GM23338 (cell line): ENCODE measurements around the gene SCGB3A1. TPM values are rescaled to one million over a fixed set of nuclear protein-coding genes. Genes with fewer than 3 reads are reported as not detected.

ENCODE experiments used
- ATAC-seq: fragments of 200-7000 bp; cut with Tn5 transposase; 3 replicates; pipeline ENCODE4 v1.9.1; 2020
- DNase-seq: peaks from one replicate; pipeline ENCODE4 v3.0.0-alpha.2; 2015; ENCODE audit warnings: low spot score
- H2AFZ ChIP-seq: fragments of 200-600 bp; sonication (generic); 2 replicates; pipeline ENCODE4 v1.8.0; 2016; ENCODE audit warnings: antibody characterized with exemption, mild to moderate bottlenecking, moderate library complexity
- H3F3A ChIP-seq: fragments of 200-600 bp; sonication (generic); replicated peaks from 2 replicates; pipeline ENCODE4 v1.8.0; 2017; ENCODE audit warnings: antibody characterized with exemption, mixed run types, low read depth
- H3K27ac ChIP-seq: fragments of 200-600 bp; sonication (generic); 2 replicates; pipeline ENCODE4 v1.6.1; 2016; ENCODE audit warnings: low read depth
- H3K27me3 ChIP-seq: fragments of 200-600 bp; sonication (generic); 2 replicates; pipeline ENCODE4 v1.8.0; 2016; ENCODE audit warnings: mild to moderate bottlenecking, mixed run types, moderate library complexity; ENCODE audit not compliant: insufficient read depth
- H3K36me3 ChIP-seq: fragments of 200-600 bp; sonication (generic); 2 replicates; pipeline ENCODE4 v1.8.0; 2016; ENCODE audit warnings: mild to moderate bottlenecking; ENCODE audit not compliant: insufficient read depth
- H3K4me1 ChIP-seq: fragments of 200-600 bp; sonication (generic); 2 replicates; pipeline ENCODE4 v1.8.0; 2016; ENCODE audit warnings: mild to moderate bottlenecking, moderate library complexity; ENCODE audit not compliant: insufficient read depth
- H3K4me2 ChIP-seq: fragments of 200-600 bp; sonication (generic); 2 replicates; pipeline ENCODE4 v1.7.1; 2017; ENCODE audit warnings: mixed run types
- H3K4me3 ChIP-seq: fragments of 200-600 bp; sonication (generic); 2 replicates; pipeline ENCODE4 v1.6.1; 2016; ENCODE audit warnings: mixed run types
- H3K79me2 ChIP-seq: fragments of 200-600 bp; sonication (generic); replicated peaks from 2 replicates; pipeline ENCODE4 v1.8.0; 2017; ENCODE audit warnings: mild to moderate bottlenecking; ENCODE audit not compliant: insufficient read depth
- H3K9me2 ChIP-seq: fragments of 200-600 bp; sonication (generic); 2 replicates; pipeline ENCODE4 v1.8.0; 2017; ENCODE audit not compliant: insufficient read depth
- H4K20me1 ChIP-seq: fragments of 200-600 bp; sonication (generic); replicated peaks from 2 replicates; pipeline ENCODE4 v1.8.0; 2017; ENCODE audit warnings: mild to moderate bottlenecking; ENCODE audit not compliant: insufficient read depth
- H3K27ac Mint-ChIP-seq: 2 replicates; pipeline ENCODE4 v1.8.0; 2020; ENCODE audit warnings: inconsistent platforms, mild to moderate bottlenecking, moderate library complexity, mixed read lengths
- H3K27me3 Mint-ChIP-seq: 3 replicates; pipeline ENCODE4 v1.8.0; 2022; ENCODE audit warnings: low read depth, mild to moderate bottlenecking, moderate library complexity, mixed read lengths, inconsistent platforms; ENCODE audit not compliant: insufficient read depth, poor library complexity
- H3K36me3 Mint-ChIP-seq: 3 replicates; pipeline ENCODE4 v1.8.0; 2021; ENCODE audit warnings: low read depth, mild to moderate bottlenecking, inconsistent platforms, moderate library complexity, mixed read lengths
- H3K4me1 Mint-ChIP-seq: 3 replicates; pipeline ENCODE4 v1.8.0; 2020; ENCODE audit warnings: mild to moderate bottlenecking, inconsistent platforms, mixed read lengths
- H3K4me3 Mint-ChIP-seq: 3 replicates; pipeline ENCODE4 v1.8.0; 2021; ENCODE audit warnings: moderate library complexity, mild to moderate bottlenecking, inconsistent platforms, mixed read lengths
- H3K9me3 Mint-ChIP-seq: 3 replicates; pipeline ENCODE4 v1.8.0; 2020; ENCODE audit warnings: moderate library complexity, mild to moderate bottlenecking, inconsistent platforms, mixed read lengths
- CTCF ChIP-seq, 2 experiments: fragments of 200-600 bp in 1 of 2; sonication (generic) in 1 of 2; conservative IDR thresholded peaks; 2 replicates each; pipeline versions ENCODE4 v1.5.1 to v1.6.1; 2016 to 2017; ENCODE audit warnings: antibody characterized with exemption in 2 of 2, low read depth in 2 of 2, mild to moderate bottlenecking in 2 of 2, moderate library complexity in 1 of 2
- EZH2 ChIP-seq: fragments of 200-600 bp; sonication (generic); IDR thresholded peaks from one replicate; pipeline ENCODE4 v1.8.0; 2017; ENCODE audit warnings: antibody characterized with exemption, mild to moderate bottlenecking, low read depth; ENCODE audit not compliant: unreplicated experiment
- POLR2AphosphoS5 ChIP-seq: IDR thresholded peaks from 2 replicates; pipeline ENCODE4 v1.6.1; 2016; ENCODE audit warnings: antibody characterized with exemption, low read depth
- ZNF462 ChIP-seq: fragments of 250-450 bp; sonication (Bioruptor Pico); IDR thresholded peaks from 2 replicates; pipeline ENCODE4 v1.5.0; 2020; ENCODE audit warnings: mild to moderate bottlenecking, moderate library complexity
- polyA plus RNA-seq: library from polyadenylated mRNA; unstranded; fragments of >200 nt; fragmentation: Nextera tagmentation; extraction: Ambion mirVana; gene quantifications from 2 replicates; pipeline ENCODE4 v1.2.1, GENCODE V29; 2016
- total RNA-seq: library from RNA; depleted of rRNA; stranded (reverse); fragments of >200 nt; shearing (Covaris generic); gene quantifications from 2 replicates; pipeline ENCODE4 v1.2.3, GENCODE V29; 2014

The SCGB3A1 gene
- total and polyA plus RNA-seq, 2 experiments from 2014 or later = not detected

- TF ChIP-seq POLR2AphosphoS5 = no peak
- H3K36me3 ChIP-seq = no peaks in the 10 kb centered on the region
- H3K4me3 Mint-ChIP-seq = peak overlapping the region; percentile 57
- H3K4me3 ChIP-seq = peak overlapping the region; percentile 71
- peak overlapping the region; percentile 87; the same call in 1 of the 2 replicates for H2AFZ ChIP-seq
- H3K36me3 Mint-ChIP-seq = peaks cover 3% of the 10 kb centered on the region; the same call in 1 of the 3 replicates
- no peaks in the 10 kb centered on the region for H4K20me1 ChIP-seq
- H3K4me1 ChIP-seq = no peaks in the 10 kb centered on the region
- H3K27me3 Mint-ChIP-seq = peaks cover 12% of the 10 kb centered on the region
- H3K9me3 Mint-ChIP-seq = no peaks in the 10 kb centered on the region; the same call in 2 of the 3 replicates
- no peaks in the 10 kb centered on the region for H3K79me2 ChIP-seq
- H3K27me3 ChIP-seq = peaks cover 9% of the 10 kb centered on the region; the same call in 1 of the 2 replicates
- no peaks in the 10 kb centered on the region for H3F3A ChIP-seq
- no peak for DNase-seq
- H3K9me2 ChIP-seq = no peaks in the 10 kb centered on the region
- H3K4me1 Mint-ChIP-seq = peaks cover 5% of the 10 kb centered on the region; the same call in 2 of the 3 replicates
- H3K27ac ChIP-seq = no peak overlapping the region
- ATAC-seq = peak; percentile 12
- H3K27ac Mint-ChIP-seq = no peak overlapping the region
- peak overlapping the region; percentile 87 for H3K4me2 ChIP-seq
Observed at GRCh38 chr5:180619563-180619915, 28.2 kb upstream of the SCGB3A1 start.

DNA sequence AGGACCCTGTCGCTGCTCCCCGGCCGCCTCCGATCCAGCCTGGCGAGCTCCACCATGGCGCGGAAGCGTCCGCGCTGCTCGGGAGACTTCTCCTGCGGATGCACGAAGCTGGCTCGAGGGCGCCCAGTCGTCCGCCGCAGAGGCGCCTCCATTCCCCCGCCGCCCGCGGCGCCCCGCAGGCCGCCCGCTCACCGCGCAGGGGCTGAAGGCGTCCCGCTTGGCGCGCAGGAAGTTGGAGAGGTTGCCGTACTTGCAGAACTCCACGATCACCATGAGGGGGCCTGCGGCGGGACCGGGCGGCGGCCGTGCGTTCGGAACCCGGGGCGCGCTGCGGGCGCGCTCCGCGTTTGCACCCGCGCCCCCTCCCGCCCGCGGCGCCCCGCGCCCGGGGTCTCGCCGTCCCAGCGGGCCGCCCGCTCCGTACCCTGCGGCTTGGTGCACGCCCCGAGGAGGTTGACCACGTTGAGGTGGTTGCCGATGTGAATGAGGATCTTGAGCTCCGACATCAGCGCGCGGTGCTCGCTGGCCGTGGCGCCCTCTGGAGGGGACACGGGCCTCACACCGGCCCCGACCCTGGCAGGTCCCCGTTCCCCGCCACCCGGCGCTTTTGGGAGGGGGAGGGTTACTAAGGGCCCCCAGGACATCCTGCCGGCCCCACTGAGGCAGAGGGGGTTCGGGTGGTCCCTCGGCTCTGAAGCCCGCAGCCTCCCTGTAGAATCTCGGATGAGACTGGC lies 27.7 kb upstream of the SCGB3A1 start:
- Histone ChIP-seq H3K4me2 (peak overlapping the region; percentile 87), H3K4me1 (no peaks in the 10 kb centered on the region), H3K79me2 (no peaks in the 10 kb centered on the region), H3K27ac (no peak overlapping the region), H3K36me3 (no peaks in the 10 kb centered on the region), H2AFZ (peak overlapping the region; percentile 87), H3K9me2 (no peaks in the 10 kb centered on the region), H3K27me3 (peaks cover 9% of the 10 kb centered on the region; the same call in 1 of the 2 replicates), H3F3A (no peaks in the 10 kb centered on the region), H4K20me1 (no peaks in the 10 kb centered on the region), H3K4me3 (peak overlapping the region; percentile 71)
- Mint-ChIP-seq H3K4me1 (peaks cover 5% of the 10 kb centered on the region; the same call in 2 of the 3 replicates), H3K27me3 (peaks cover 15% of the 10 kb centered on the region), H3K27ac (no peak overlapping the region), H3K36me3 (peaks cover 3% of the 10 kb centered on the region; the same call in 1 of the 3 replicates), H3K9me3 (no peaks in the 10 kb centered on the region; the same call in 2 of the 3 replicates), H3K4me3 (peak overlapping the region; percentile 69)
- peak; percentile 78 for ATAC-seq
- TF ChIP-seq EZH2 (peak; percentile 12), ZNF462 (CRISPR knock-in tag) (no peak), CTCF (conservative IDR thresholded peaks at IDR 0.05; ENCODE audit: low read depth in 2 of 2) (peak; percentile 41 to 78)
- DNase-seq = peak; percentile 83
